ENCODE results near the gene LLGL1.

GRCh38 chr17:18191236-18191667 lies 34.2 kb upstream of the LLGL1 start:
- TF ChIP-seq POLR2A (IDR thresholded peaks at IDR 0.05) = no peak
- TF ChIP-seq CTCF (IDR thresholded peaks at IDR 0.05) = no peak
- no peak for TF ChIP-seq EP300 (IDR thresholded peaks at IDR 0.05; ENCODE audit: low read depth)

All from transverse colon (tissue), 3 donors.